CMK (cell line): ENCODE data around the gene SLC16A6.
"Not testable (repeated sequence)": the region's sequence is repeated elsewhere in the genome, so short reads cannot be mapped to it uniquely, and the experiment has no call there.

ENCODE experiments used
- DNase-seq: peaks from one replicate; pipeline ENCODE4 v3.0.0-alpha.2; 2010; ENCODE audit warnings: low read depth

The SLC16A6 gene

DNA sequence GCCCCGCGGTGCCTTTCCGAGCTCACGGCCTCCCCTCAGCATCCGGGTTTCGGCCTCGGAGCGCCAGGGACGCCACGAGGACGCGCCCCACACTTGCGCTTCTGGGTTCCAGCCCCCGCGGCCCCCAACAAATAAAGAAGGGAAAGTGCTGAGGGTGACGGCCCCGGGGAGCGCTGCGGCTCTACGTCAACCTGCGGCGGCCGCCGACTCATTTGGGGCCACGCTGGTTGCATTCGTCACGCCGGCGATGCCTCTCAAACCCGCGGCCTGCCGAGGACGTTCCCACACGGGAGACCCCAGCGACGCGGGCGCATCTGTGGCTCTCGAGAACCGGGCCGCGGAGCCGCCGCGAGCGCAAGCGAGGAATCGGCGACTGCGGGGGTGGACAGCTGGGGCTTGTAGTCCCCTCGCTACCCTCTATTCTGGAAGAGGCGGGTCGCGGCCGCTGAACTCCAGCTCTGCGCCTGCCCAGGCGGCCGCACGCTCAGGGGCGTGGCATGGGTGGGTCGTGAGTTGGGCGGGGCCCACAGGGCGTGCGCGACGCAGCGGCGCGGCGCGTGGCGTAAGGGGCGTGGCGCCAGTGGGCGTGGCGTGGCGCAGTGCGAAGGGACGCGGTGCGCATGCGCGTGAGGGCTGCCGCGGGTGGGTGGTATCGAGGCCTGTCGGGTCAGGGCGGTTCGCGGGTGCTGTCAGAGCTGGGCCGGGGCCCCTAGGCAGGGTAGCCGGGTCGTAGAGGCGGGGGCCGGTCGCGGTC is 43.3 kb downstream of the SLC16A6 start, which contains the start of gene AMZ2:
Gene AMZ2, plus strand, starts transcription at position 599 of the 754 bp plus-strand sequence. CDS start 2,145 bp downstream, outside the sequence.
- DNase-seq = peak; percentile 91

DNA sequence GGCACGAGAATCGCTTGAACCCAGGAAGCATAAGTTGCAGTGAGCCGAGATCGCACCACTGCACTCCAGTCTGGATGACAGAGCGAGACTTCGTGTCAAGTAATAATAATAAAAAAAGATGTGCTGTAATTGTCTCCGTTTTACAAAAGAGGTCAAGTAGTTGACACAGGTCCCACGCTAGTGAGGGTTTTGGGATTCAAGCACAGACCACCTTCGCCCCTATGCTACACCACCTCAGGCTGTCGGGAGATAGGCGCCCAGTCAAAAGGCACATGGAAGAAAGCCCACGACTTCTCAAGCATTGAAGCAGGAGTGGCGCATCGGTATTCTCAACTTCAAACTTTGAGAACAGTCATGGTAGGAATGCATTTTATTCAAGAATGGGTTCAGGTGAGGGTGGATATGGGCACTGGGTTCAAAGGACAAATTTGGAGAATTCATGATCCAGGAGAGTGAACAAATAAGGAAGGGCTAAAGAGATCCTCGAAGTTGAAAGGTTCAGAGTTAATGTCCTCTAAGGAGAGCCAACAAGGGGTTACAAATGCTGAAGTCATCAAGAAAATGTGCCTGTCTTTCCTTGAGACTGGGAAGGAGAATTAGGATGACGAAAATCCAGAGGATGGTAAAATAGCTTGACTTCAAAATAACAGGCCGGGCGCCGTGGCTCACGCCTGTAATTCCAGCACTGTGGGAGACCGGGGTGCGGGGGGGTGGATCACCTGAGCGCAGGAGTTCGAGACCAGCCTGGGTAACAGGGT is 44.5 kb downstream of the SLC16A6 start:
- DNase-seq = no peak

DNA sequence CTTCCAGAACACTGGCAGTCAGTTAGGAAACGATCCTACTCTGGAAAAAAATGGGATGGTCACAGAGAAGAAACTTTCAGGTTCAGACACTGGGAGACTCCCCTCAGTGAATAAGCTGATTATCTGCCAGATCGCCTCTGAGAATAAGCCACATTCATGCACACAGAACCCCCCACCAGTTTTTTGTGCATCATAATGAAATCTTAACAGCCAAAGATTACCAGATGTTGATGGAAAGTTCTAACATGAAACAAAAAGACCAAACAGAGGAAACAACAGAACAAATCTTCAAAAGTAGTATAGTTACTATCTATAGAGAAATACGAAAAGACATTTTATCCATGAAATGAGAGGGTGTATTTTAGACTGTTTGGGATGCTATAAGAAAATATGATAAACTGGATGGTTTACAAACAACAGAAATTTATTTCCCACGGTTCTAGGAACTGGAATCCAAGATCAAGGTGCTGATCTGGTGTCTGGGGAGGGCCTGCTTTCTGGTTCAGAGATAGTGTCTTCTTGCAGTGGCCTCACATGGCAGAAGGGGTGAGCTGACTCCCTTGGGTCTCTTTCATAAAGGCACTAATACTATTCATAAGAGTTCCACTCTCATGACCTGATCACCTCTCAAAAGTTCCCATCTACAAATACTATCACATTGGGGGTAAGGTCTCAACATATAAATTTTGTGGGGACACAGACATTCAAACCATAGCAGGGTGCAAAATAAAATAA is 51.1 kb downstream of the SLC16A6 start:
- DNase-seq = no peak

DNA sequence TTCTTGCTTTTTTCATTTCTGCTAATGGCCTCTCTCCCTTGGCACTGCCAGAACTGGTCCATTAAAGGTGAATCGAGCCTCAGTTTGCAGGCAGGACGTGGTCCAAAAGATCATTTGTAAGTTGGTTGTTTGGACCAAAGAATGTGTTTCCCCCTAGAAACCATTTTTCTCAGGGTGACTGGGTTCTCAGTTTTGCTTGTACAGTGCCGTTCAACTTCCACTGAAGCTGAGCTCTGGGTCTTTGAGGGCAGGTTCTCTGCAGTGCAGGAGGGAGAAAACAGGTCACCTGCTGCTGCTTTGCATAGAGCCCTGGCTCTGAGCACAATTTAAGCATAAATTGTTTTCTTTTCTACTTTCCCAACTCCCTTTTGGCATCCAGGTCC is 52.1 kb downstream of the SLC16A6 start:
- DNase-seq = no peak

DNA sequence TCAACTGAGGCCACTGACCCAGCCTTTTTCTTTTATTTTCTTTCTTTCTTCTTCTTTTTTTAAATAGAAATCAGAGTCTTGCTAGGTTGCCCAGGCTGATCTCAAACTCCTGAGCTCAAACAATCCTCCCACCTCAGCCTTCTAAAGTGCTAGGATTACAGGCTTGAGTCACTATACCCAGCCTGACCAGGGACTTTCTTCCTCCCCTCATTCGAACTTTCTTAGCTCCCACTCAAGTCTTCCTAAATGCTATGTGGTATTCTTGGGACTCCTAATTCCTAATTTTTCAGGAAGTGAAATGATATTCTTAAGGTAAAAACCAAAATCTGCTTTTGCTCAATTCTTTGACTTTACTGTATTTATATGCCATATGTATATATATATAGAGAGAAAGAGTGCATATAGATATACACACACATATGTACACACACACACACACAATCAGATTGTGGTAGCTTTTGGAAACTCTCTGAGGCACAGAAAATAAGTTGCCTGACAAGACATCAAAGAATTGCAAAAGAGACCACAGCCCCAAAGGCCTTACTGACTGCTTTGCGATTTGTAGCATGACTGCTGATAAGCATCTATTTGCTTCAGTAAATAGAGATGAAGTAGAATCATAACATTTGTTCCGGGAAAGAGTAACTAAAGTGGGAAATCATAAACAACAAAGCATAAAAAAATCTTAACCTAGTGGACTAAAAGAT is 52.6 kb downstream of the SLC16A6 start:
- no peak for DNase-seq

DNA sequence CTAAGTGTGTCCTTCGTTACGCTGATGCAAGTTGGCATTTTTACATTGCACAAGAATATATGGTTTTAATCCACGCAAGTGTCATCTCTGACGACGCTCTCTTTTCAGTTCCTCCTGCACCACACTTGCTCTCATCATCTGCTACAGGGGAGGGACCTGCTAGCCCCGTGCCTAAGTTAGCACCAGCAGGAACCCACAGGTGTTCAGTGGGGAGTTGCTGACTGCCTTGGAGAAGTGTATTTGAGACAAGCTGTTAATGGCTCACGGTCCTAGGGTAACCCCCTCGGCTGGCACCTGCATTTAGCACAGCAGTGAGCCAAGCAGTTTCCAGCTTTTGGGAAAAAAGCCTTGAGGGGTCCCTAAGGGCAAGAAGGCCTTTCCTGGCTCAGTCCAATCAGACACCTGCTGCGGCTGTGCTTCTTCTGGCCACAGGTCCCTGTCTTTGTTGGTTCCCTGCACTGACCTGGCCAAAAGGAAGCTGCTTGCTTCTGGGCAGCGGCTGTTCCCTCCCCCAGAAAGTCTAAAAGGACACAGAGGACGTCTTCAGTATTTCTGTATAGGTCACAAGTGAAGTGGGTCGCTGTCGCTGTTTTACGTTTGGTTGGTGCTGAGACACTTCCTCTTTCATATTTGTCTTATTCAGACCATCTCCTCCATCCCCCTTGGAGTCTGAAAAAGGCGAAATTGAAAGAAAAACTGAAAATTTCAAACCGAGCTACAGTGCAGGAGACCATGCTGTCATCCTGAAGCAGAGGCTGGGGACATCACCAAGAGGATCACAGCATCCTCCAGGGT is 53.4 kb downstream of the SLC16A6 start:
- not testable (repeated sequence) for DNase-seq

DNA sequence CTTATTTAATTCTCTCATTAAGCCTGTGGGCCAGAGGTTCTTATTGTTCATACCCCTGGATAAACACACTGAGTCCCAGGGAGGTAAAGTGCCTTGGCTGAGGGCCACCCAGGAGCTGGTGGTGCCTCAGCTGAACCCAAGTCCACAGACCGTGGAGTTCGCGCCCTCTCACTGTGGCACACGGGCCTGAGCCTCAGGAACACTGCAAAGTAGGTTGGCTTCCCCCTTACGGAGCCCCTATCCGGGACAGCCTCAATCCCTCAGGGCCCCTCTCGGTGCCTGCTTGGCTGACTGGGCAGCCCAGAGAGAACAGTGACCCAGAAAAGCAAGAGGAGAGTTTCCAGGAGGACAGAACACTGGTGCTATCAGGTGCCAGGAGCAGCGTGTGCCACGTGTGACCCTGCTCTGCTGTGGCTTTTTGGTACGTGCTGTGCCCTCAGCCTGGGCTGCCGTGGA is 55.6 kb downstream of the SLC16A6 start:
- DNase-seq = not testable (repeated sequence)

DNA sequence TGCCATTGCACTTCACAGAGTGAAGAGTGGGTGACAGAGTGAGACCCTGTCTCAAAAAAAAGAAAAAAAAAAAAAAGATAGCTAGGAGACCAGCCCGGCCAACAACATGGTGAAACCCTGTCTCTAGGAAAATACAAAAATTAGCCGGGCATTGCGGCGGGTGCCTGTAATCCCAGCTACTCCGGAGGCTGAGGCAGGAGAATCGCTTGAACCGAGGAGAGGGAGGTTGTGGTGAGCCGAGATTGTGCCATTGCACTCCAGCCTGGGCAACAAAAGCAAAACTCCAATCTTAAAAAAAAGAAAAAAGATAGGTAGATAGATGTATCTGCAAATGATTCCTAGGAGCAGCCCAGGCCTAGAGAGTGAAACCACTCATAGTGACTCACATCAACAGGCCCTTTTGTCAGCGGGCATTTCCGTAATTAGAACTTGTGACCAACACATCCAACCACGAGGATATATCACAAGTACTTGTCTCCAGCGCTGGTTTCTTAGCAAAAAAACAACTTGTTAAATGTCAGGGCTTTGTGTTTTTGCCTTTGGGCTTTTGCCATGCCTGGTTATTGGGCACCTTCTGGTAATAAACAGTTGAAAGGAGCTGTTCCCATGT is 56.1 kb downstream of the SLC16A6 start:
- not testable (repeated sequence) for DNase-seq

DNA sequence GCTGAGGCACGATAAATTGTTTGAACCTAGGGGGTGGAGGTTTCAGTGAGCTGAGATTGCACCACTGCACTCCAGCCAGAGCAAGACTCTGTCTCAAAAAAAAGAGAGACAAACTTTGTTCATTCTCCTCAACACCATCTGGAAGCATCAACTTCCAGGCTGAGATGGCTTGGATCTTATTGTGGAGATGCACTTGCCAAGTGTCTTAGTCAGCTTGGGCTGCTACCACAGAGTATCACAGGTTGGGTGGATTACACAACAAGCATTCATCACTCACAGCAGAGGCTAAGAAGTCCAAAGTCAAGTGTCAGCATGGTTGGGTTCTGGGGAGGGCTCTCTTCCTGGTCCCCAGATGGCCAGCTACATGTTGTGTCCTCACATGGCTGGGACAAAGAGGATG is 58.2 kb downstream of the SLC16A6 start:
- not testable (repeated sequence) for DNase-seq

DNA sequence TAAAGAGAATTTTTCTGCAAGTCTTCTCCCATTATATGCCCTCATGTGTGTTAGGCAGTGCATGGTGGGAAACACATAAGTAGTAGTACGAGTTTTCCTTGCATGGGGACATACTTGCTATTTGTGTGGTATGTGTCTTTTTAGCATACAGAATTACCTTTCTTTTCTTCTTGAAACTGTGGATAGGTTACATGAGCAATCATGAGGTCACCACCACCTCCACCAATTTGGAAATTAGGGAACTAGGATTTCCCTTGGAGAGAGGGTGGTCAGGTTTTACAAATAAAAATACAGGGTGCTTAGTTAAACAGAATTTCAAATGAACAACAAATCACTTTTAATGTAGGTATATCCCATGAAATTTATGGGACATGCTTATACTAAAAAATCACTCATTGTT is 59.4 kb downstream of the SLC16A6 start:
- DNase-seq = no peak

DNA sequence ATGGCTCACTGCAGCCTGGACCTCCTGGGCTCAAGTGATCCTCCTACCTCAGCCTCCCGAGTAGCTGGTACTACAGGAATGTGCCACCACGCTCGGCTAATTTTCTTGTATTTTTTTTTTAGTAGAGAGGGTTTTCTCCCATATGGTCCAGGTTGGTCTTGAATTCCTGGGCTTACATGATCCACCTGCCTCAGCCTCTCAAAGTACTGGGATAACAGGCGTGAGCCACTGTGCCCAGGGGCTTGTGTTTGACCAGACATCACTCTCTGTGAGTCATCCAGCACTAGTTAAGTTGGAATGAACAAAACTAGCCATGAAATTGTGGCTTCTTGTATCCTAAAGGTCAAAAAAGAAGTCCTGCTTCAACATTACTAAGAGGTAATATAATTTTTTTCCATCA is 59.8 kb downstream of the SLC16A6 start:
- not testable (repeated sequence) for DNase-seq

DNA sequence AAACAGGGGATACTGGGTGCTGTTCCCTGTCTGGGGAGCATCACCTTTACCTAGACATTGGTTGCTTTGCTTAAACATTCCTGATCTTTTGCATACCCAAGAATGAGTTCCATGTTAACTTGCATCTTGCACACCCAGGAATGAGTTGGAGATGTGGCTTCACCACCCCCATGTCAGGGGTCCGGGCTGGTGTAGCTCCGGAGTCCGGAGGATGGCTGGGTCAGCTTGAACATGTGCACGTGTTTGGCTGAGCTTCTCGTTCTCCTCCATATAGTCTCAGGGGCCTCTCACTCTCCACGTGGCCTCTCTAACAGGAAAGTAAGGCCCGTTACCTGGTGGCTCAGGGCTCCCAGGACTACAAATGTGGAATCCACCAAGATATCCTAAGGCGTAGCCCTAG is 61.3 kb downstream of the SLC16A6 start:
- no peak for DNase-seq

DNA sequence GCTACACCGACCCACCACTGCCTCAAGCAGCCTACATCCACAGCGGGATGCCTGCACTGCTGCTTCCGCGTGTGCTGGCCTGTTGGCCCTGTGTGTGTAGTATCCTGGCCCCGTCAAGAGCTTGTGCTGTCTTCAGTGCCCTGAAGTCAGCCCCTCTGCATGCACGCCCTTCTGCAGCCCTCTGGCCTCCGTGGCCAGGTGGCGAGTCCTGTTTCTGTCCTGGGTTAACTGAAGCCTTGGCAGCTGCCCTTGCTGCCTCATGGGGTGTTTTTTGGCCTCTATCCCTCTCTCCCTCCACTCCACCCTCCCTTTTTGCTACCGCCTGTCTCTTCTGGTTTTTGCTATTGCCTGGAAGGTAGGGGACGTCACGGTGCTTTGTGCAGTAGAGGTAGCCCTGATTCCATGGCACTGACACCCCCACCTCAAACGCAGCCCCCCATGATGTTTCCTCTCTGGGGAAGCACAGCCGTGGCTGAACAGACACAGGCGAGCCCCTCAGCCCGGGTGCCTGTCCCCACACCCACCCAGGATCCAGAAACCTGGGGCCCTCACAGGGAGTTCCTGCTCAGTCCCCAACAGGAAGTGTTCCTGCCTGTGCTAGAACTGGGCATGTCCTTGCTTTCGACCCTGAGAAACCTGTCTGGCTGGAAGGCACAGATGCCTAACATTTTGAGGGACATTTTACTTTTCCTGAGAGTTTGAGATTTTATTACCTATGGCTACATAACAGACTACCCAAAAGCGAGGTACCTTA is 61.9 kb downstream of the SLC16A6 start:
- DNase-seq = no peak

DNA sequence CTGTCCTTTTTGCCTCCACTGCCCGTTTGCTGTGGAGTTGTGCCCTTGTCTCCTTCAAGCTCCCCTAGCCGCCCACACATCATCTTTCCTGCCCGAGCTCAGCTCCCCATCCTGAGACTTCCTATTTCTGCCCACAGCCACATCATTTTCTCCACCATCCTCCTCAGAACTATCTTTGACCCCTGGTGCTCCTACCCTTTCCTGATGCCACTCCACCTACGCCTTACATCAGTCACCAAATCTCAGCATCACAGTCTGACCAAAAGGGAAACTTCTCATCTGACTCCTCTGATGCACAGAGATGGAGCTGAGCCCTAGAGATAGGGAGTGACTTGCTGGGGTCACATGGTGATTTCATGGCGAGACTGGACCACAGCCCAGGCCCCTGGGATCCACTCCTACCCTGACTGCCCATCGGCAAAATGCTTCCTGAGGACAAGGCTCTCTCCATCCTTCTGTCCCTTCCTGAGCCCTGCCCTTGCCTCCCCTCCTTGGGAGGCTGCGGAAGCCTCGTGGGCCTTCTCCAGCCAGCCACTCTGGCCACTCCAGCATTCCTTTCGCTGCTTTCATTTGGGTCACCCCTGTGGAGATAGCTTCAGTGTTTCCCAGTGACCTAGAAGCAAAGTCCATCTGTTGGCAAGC is 62.8 kb downstream of the SLC16A6 start:
- not testable (repeated sequence) for DNase-seq

DNA sequence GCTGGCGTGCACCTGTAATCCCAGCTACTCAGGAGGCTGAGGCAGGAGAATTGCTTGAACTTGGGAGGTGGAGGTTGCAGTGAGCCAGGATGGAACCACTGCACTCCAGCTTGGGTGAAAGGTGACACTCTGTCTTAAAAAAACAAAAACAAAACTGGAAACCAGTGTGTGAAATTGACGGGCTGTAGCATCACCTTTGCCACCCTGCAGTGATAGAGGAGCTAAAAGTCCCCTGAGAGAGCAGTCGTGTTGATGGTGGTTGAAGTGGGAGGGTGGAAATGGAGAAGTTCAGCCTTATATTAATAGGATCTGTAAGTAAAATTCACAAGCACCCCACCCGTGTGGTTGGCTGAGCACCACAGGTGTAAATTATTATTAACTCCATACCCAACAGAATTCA is 65.9 kb downstream of the SLC16A6 start:
- DNase-seq = not testable (repeated sequence)

DNA sequence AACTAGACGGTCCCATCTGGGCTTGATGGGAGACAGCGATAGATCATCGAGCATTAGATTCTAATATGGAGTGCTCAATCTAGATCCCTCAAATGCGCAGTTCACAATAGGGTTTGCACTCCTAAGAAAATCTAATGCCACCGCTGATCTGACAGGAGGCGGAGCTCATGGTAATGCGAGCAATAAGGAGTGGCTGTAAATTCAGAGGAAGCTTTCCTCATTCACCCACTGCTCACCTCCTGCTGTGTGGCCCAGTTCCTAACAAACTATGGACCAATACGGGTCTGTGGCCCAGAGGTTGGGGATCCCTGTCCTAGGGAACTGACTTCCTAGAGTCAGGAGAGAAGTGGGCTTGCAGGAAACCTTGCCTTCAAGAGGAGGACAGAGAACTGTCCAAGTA is 68.3 kb downstream of the SLC16A6 start:
- DNase-seq = no peak

DNA sequence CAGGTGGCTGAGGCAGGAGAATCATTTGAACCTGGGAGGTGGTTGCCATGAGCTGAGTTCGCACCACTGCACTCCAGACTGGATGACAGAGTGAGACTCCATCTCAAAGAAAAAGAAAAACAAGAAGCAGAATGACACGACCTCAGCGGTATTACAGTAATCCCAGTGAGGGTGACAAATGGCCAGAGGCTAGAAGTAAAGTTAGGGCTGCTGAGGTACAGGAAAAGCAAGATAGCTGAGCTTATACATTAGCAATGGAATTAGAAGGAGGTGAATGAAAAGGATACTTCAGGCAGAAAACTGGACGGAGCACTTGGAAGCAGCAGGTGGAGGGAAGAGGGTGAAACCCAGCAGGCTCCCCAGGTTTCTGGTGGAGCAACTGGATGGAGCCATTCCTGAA is 69.1 kb downstream of the SLC16A6 start:
- DNase-seq = no peak

DNA sequence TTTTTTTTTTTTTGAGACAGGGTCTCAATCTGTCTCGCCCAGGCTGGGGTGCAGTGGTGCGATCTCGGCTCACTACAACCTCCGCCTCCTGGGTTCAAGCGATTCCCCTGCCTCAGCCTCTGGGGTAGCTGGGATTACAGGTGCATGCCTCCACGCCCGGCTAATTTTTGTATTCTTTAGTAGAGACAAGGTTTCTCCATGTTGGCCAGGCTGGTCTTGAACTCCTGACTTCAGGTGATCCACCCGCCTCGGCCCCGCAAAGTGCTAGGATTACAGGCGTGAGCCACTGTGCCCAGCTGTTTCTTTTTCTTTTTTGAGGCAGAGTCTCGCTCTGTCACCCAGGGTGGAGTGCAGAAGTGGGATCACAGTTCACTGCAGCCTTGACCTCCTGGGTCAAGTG is 70.1 kb downstream of the SLC16A6 start:
- not testable (repeated sequence) for DNase-seq

DNA sequence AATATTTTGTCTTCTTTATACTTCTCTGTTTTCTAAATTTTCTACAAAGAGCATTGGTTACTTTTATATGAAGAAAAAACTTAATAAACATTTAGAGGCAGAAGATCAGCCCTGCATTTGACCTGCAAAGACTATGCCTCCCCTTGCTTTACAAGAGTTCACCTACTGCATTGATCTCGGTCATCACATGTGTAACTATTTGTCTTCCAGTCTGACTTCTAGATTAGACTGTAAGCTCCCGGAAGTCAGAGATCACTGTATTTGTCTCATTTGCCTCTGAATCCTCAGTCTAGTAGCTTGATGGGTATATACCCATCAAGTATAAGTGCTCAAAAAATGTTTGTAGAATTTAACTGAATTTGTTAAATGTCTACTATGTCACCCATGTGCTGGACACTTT is 70.7 kb downstream of the SLC16A6 start:
- DNase-seq = not testable (repeated sequence)
